GM12878 (cell line): ENCODE results near the gene FMNL2. TPM values are rescaled to one million over a fixed set of nuclear protein-coding genes. Genes with fewer than 3 reads are reported as not detected.

Experiments used
- CTCF ChIP-seq, 3 experiments: IDR thresholded peaks in 2 of 3; conservative IDR thresholded peaks in 1 of 3; 2 replicates each; pipeline ENCODE4 v1.5.1; 2011; ENCODE audit warnings: low read depth in 3 of 3, low read length in 3 of 3, mild to moderate bottlenecking in 3 of 3, control low read depth in 2 of 3, moderate library complexity in 2 of 3, inconsistent platforms in 1 of 3, mixed read lengths in 1 of 3; ENCODE audit not compliant: control insufficient read depth in 2 of 3, insufficient read depth in 1 of 3; ENCODE audit errors: extremely low read depth in 1 of 3
- CUX1 ChIP-seq: IDR thresholded peaks from 2 replicates; pipeline ENCODE4 v1.6.1; 2012; ENCODE audit warnings: improper control_type of control experiment, low read depth, low read length; ENCODE audit not compliant: insufficient replicate concordance
- JUNB ChIP-seq: IDR thresholded peaks from 2 replicates; pipeline ENCODE4 v1.6.1; 2016; ENCODE audit warnings: antibody characterized with exemption, mild to moderate bottlenecking
- POU2F2 ChIP-seq: IDR thresholded peaks from 3 replicates; pipeline ENCODE4 v1.6.1; 2011; ENCODE audit warnings: low read depth, mild to moderate bottlenecking, low read length, borderline replicate concordance
- PRDM15 ChIP-seq: fragments of 450-650 bp; formaldehyde crosslinking; IDR thresholded peaks from 2 replicates; pipeline ENCODE4 v1.4.0; 2020; ENCODE audit warnings: mild to moderate bottlenecking, moderate library complexity
- YBX1 ChIP-seq: fragments of 450-650 bp; IDR thresholded peaks from 2 replicates; pipeline ENCODE4 v1.6.1; 2016; ENCODE audit warnings: antibody characterized with exemption
- polyA plus RNA-seq, 11 experiments: library from polyadenylated mRNA; depleted of rRNA in 4 of 11; unstranded in 6 of 11; stranded (reverse) in 5 of 11; fragments of >200 nt; fragmentation: Nextera tagmentation in 4 of 11; fragmentation: Illumina TruSeq in 1 of 11; extraction: Ambion mirVana in 4 of 11; extraction: Trizol in 1 of 11; gene quantifications; 1 replicate in 1 of 11; 2 replicates in 10 of 11; pipeline versions ENCODE4 v1.2.1 to v1.2.3, GENCODE V29; 2011 to 2016; ENCODE audit warnings: inconsistent platforms in 2 of 11, missing spikeins in 2 of 11, low read depth in 1 of 11
- total RNA-seq, 4 experiments: library from RNA; depleted of rRNA in 3 of 4; stranded (reverse); fragments of >200 nt in 3 of 4; fragmentation: Illumina TruSeq in 1 of 4; extraction: Trizol in 1 of 4; gene quantifications; 2 replicates each; pipeline versions ENCODE4 v1.2.1 to v1.2.3, GENCODE V29; 2013 to 2021

Gene FMNL2
- total and polyA plus RNA-seq, 10 of the 15 experiments (the other 5 are each of a cell fraction or from before 2014, with no cell fraction given): 0.13 to 9.9 (median 0.35) TPM

GRCh38 chr2:152407806-152408205, 72.8 kb downstream of the FMNL2 start (continued):
- no peak for TF ChIP-seq PRDM15
- TF ChIP-seq POU2F2: no peak
- no peak for TF ChIP-seq YBX1
- TF ChIP-seq JUNB: no peak
- TF ChIP-seq CTCF (IDR thresholded peaks at IDR 0.05 in 2 of 3, conservative IDR thresholded peaks at IDR 0.05 in 1 of 3; ENCODE audit: control insufficient read depth in 2 of 3, extremely low read depth in 1 of 3, insufficient read depth in 1 of 3, low read depth in 3 of 3, low read length in 3 of 3): no peak
- no peak for TF ChIP-seq CUX1
